CD8-positive, alpha-beta memory T cell (primary cell): ENCODE results near the gene NFATC2. TPM values are rescaled to one million over a fixed set of nuclear protein-coding genes. Genes with fewer than 3 reads are reported as not detected.

Experiments
- CTCF ChIA-PET: fragments of 350-600 bp; sonication (Branson Sonifier 250); formaldehyde crosslinking; loops from one replicate; lab custom pipeline; 2021; ENCODE audit warnings: antibody characterized with exemption; lab: Charles Lee
- POLR2A ChIA-PET: fragments of 350-600 bp; sonication (Branson Sonifier 250); formaldehyde crosslinking; loops from one replicate; lab custom pipeline; 2021; ENCODE audit warnings: antibody characterized with exemption; lab: Charles Lee
- DNase-seq, 5 donors: peaks; one replicate each; pipeline versions ENCODE4 v3.0.0 to v3.0.0-alpha.2; 2020 to 2022; ENCODE audit warnings: mixed read lengths in 1 of 5
- H3K27ac ChIP-seq: one replicate; pipeline ENCODE4 v1.7.0; 2013; ENCODE audit warnings: low read depth, mild to moderate bottlenecking, low read length, moderate library complexity
- H3K27me3 ChIP-seq: 2 replicates; pipeline ENCODE4 v1.7.0; 2013; ENCODE audit warnings: low read length, mild to moderate bottlenecking; ENCODE audit not compliant: insufficient read depth, poor library complexity, severe bottlenecking
- H3K36me3 ChIP-seq: 2 replicates; pipeline ENCODE4 v1.7.0; 2013; ENCODE audit warnings: mild to moderate bottlenecking, low read length, moderate library complexity; ENCODE audit not compliant: insufficient read depth
- H3K4me1 ChIP-seq: 2 replicates; pipeline ENCODE4 v1.7.0; 2013; ENCODE audit warnings: mild to moderate bottlenecking, low read length, moderate library complexity; ENCODE audit not compliant: insufficient read depth
- H3K4me3 ChIP-seq: 2 replicates; pipeline ENCODE4 v1.7.0; 2013; ENCODE audit warnings: mild to moderate bottlenecking, low read length
- H3K9me3 ChIP-seq: 2 replicates; pipeline ENCODE4 v1.7.0; 2013; ENCODE audit warnings: mild to moderate bottlenecking, low read length
- H3K27ac Mint-ChIP-seq, 8 donors: one replicate each; pipeline ENCODE4 v1.8.0; 2020 to 2021; ENCODE audit warnings: mixed read lengths in 8 of 8, mild to moderate bottlenecking in 6 of 8, inconsistent platforms in 3 of 8, moderate library complexity in 3 of 8
- H3K27me3 Mint-ChIP-seq, 2 donors: one replicate each; pipeline ENCODE4 v1.8.0; 2020 to 2021; ENCODE audit warnings: mixed read lengths in 2 of 2, mild to moderate bottlenecking in 1 of 2, moderate library complexity in 1 of 2
- H3K36me3 Mint-ChIP-seq, 3 donors: one replicate each; pipeline ENCODE4 v1.8.0; 2020 to 2021; ENCODE audit warnings: mixed read lengths in 3 of 3, inconsistent platforms in 1 of 3, mild to moderate bottlenecking in 1 of 3
- H3K4me1 Mint-ChIP-seq, 3 donors: one replicate each; pipeline ENCODE4 v1.8.0; 2020 to 2021; ENCODE audit warnings: mixed read lengths in 3 of 3, inconsistent platforms in 1 of 3, mild to moderate bottlenecking in 1 of 3
- H3K4me3 Mint-ChIP-seq, 7 donors: one replicate each; pipeline ENCODE4 v1.8.0; 2020 to 2021; ENCODE audit warnings: mixed read lengths in 7 of 7, mild to moderate bottlenecking in 6 of 7, moderate library complexity in 4 of 7, inconsistent platforms in 2 of 7
- H3K9me3 Mint-ChIP-seq, 5 donors: one replicate each; pipeline ENCODE4 v1.8.0; 2020 to 2022; ENCODE audit warnings: mixed read lengths in 5 of 5, mild to moderate bottlenecking in 3 of 5, moderate library complexity in 2 of 5, inconsistent platforms in 1 of 5
- polyA plus RNA-seq: library from polyadenylated mRNA; unstranded; fragments of 300-500 nt; fragmentation: Illumina TruSeq; gene quantifications from one replicate; pipeline ENCODE4 v1.2.3, GENCODE V29; 2021
- total RNA-seq, 2 experiments: library from RNA; stranded (reverse); gene quantifications; one replicate each; pipeline ENCODE4 v1.2.3, GENCODE V29; 2021

Gene NFATC2
- total and polyA plus RNA-seq, 3 experiments from 2014 or later: 52.1 to 64.4 (median 63.0) TPM

DNA sequence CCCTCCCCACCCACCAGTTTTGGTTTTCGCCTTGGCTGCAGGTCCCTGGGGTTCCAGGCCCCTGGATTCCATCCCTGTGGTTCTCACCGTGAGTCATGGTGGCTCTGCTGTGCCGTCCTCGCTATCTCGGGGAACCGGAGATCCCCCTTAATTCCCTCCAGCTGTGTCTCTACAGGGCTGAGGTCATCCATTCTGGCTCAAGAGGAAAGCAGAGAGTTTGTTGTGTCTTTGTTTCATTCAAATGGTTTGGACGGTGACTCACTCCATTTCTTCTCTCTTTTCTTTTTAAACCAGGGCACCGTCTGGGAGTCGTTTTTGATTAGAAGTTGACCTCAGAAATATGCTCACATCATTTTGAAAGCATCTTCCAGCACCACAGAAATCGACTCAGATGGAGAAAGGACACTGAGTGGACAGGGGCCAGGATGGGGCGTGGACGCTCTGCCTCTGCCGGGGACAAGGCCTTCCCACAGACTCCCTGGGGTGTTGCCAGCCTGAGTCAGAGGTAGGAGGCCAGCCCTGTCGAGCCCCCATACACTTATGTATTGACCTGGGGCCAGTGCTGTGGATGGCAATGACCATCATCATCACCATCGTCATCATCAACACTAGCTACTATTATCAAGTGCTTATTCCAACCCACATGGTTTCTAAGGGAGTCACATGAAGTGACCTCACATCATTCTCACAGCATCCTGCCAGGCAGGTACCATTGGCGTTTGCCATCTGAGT, 176.2 kb downstream of the NFATC2 start:
- DNase-seq: no peak
- peaks cover 1 to 11% (median 8%) of the 10 kb centered on the region in 3 donors for H3K36me3 Mint-ChIP-seq
- Histone ChIP-seq H3K27me3 (no peaks in the 10 kb centered on the region), H3K4me3 (no peak overlapping the region), H3K4me1 (no peaks in the 10 kb centered on the region), H3K9me3 (no peaks in the 10 kb centered on the region), H3K36me3 (no peaks in the 10 kb centered on the region), H3K27ac (no peak overlapping the region)
- no peaks in the 10 kb centered on the region for H3K4me1 Mint-ChIP-seq
- H3K27me3 Mint-ChIP-seq: no peaks in the 10 kb centered on the region
- CTCF ChIA-PET: interaction anchor here (0.6 to 1.1 kb wide), 2 partner anchors 19 to 229 kb away, joined by 3 read pairs; no protein-coding TSS in a partner anchor
- POLR2A ChIA-PET: no interaction called here
- no peak overlapping the region for H3K4me3 Mint-ChIP-seq
- H3K9me3 Mint-ChIP-seq: peaks cover 2 to 9% (median 5%) of the 10 kb centered on the region in 5 donors
- H3K27ac Mint-ChIP-seq: peak overlapping the region in 1 of 8 donors; percentile 29

DNA sequence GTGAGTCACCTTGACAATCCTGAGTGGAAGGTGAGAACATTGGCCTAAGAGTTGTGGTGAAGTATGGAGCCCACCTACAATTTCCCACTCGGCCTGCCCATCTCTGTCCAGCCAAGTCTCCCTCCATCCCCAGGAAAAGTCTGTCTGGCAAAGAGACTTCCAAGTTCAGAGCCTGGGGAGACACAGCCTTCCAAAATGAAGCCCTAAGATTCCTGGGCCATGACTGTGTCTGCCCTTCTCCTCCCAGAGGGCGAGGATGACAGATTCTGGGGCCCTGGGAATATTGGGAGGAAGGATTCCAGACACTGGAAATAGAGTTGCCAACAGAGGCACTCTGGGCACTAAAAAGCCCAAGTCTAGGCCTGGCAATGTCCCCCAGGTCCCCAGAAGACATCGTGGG, 176.8 kb downstream of the NFATC2 start:
- no peaks in the 10 kb centered on the region for H3K36me3 ChIP-seq
- no peaks in the 10 kb centered on the region for H3K9me3 ChIP-seq
- no peaks in the 10 kb centered on the region for H3K4me1 ChIP-seq
- CTCF ChIA-PET: no interaction called here
- H3K4me3 ChIP-seq: no peak overlapping the region
- no peaks in the 10 kb centered on the region for H3K4me1 Mint-ChIP-seq
- no peak overlapping the region for H3K27ac Mint-ChIP-seq
- no peak overlapping the region for H3K4me3 Mint-ChIP-seq
- no peaks in the 10 kb centered on the region for H3K27me3 Mint-ChIP-seq
- POLR2A ChIA-PET: no interaction called here
- no peaks in the 10 kb centered on the region for H3K27me3 ChIP-seq
- peaks cover 1 to 11% (median 8%) of the 10 kb centered on the region in 3 donors for H3K36me3 Mint-ChIP-seq
- H3K9me3 Mint-ChIP-seq: peaks cover 2 to 9% (median 5%) of the 10 kb centered on the region in 5 donors
- DNase-seq: no peak
- H3K27ac ChIP-seq: no peak overlapping the region

DNA sequence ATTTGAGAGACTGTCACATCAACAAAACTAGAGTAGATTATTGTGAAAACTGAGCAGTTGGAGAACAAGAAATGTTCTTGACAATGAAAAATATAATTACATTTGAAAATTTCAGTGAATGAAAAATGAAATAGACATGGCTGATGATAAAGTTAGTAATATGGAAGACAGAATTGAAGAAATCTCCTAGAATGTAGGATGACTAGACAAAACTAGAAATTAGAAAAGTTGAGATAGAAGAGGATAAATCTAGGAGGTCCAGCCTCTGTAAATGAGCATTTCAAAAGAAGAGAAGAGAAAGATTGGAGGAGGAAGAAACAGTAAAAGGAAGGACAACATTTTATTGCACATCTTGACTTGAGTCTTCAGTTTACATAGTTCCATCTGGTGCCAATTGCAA, 178.7 kb downstream of the NFATC2 start:
- Mint-ChIP-seq H3K4me1 (no peaks in the 10 kb centered on the region), H3K4me3 (no peak overlapping the region), H3K9me3 (peaks cover 2 to 9% (median 5%) of the 10 kb centered on the region in 5 donors), H3K27me3 (no peaks in the 10 kb centered on the region), H3K27ac (no peak overlapping the region), H3K36me3 (peaks cover 1 to 11% (median 7%) of the 10 kb centered on the region in 3 donors)
- no peaks in the 10 kb centered on the region for H3K27me3 ChIP-seq
- ChIA-PET POLR2A (no interaction called here), CTCF (no interaction called here)
- no peak overlapping the region for H3K27ac ChIP-seq
- no peaks in the 10 kb centered on the region for H3K4me1 ChIP-seq
- DNase-seq: no peak
- no peaks in the 10 kb centered on the region for H3K36me3 ChIP-seq
- no peak overlapping the region for H3K4me3 ChIP-seq
- no peaks in the 10 kb centered on the region for H3K9me3 ChIP-seq

DNA sequence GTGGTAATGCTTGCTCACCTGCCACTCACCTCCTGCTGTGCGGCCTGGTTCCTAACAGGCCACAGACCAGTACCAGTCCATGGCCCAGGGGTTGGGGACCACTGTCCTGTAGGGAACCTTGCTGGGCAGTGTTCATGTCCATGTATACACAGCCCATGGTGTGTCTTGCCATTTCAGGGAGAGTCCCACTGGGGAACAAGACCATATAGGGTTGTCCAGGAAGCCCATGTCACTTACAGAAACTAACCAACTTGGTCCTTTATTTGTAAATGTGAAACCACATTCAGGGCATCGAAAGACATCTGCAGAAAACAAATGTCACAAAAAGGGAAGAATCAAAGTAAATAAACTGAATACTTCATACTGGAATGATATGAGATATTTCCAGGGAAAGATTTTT, 179.1 kb downstream of the NFATC2 start:
- DNase-seq: no peak
- Mint-ChIP-seq H3K27ac (no peak overlapping the region), H3K4me1 (no peaks in the 10 kb centered on the region), H3K9me3 (peaks cover 2 to 9% (median 5%) of the 10 kb centered on the region in 5 donors), H3K27me3 (peaks cover under 1 to 2% of the 10 kb centered on the region in 2 donors), H3K4me3 (no peak overlapping the region), H3K36me3 (peaks cover 1 to 8% (median 7%) of the 10 kb centered on the region in 3 donors)
- Histone ChIP-seq H3K27me3 (no peaks in the 10 kb centered on the region), H3K4me3 (no peak overlapping the region), H3K36me3 (no peaks in the 10 kb centered on the region), H3K4me1 (no peaks in the 10 kb centered on the region), H3K9me3 (no peaks in the 10 kb centered on the region), H3K27ac (no peak overlapping the region)
- POLR2A ChIA-PET: no interaction called here
- CTCF ChIA-PET: no interaction called here

DNA sequence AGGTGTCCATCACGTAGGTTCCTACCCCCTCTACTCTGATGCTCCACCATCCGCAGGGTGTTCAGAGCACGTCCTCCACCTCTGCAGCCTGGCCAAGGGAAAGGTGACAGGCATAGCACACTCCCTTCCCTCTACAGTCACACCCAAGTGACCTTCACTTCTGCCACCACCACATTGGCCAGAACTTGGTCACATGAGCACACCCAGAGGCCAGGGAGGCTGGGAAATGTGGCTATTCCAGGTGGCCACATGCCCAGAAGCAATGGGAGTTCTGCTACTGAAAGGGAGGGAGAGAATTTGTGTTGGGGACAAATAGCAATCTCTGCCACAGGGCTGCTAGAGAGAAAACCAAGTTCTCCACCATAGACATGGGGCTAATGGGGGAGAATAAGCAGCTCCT, 180.3 kb downstream of the NFATC2 start:
- DNase-seq: no peak
- Mint-ChIP-seq H3K4me3 (no peak overlapping the region), H3K9me3 (peaks cover 2 to 9% (median 5%) of the 10 kb centered on the region in 5 donors), H3K27ac (no peak overlapping the region), H3K4me1 (no peaks in the 10 kb centered on the region), H3K36me3 (peaks cover 1 to 10% (median 9%) of the 10 kb centered on the region in 3 donors), H3K27me3 (peaks cover 1 to 7% of the 10 kb centered on the region in 2 donors)
- ChIA-PET CTCF (no interaction called here), POLR2A (no interaction called here)
- Histone ChIP-seq H3K9me3 (no peaks in the 10 kb centered on the region), H3K27ac (no peak overlapping the region), H3K4me1 (no peaks in the 10 kb centered on the region), H3K36me3 (no peaks in the 10 kb centered on the region), H3K27me3 (no peaks in the 10 kb centered on the region), H3K4me3 (no peak overlapping the region)

DNA sequence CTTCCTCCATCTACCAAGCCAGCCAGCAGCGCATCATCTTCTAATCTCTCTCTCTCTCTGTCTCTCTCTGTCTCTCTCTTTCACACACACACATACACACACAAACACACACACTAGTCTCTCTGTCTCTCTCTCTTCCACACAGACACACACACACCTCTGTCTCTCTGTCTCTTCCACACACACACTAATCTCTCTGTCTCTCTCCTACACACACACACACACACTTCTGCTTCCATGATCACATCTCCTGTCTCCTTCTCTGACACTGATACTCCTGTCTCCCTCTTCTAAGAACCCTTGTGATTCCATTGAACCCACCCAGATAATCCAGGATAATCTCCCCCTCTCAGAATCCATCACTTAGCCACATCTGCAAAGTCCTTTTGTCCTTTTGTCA, 181.3 kb downstream of the NFATC2 start:
- Mint-ChIP-seq H3K9me3 (peaks cover 2 to 9% (median 5%) of the 10 kb centered on the region in 5 donors), H3K27me3 (peaks cover 1 to 7% of the 10 kb centered on the region in 2 donors), H3K36me3 (peaks cover 1 to 9% (median 5%) of the 10 kb centered on the region in 3 donors), H3K4me3 (no peak overlapping the region), H3K4me1 (no peaks in the 10 kb centered on the region), H3K27ac (peak overlapping the region in 1 of 8 donors; percentile 8)
- peak in 1 of 5 donors; percentile 3 for DNase-seq
- Histone ChIP-seq H3K36me3 (no peaks in the 10 kb centered on the region), H3K27me3 (no peaks in the 10 kb centered on the region), H3K9me3 (no peaks in the 10 kb centered on the region), H3K27ac (no peak overlapping the region), H3K4me3 (no peak overlapping the region), H3K4me1 (no peaks in the 10 kb centered on the region)
- POLR2A ChIA-PET: no interaction called here
- CTCF ChIA-PET: interaction anchor here (1.8 kb wide), 1 partner anchor 11 kb away, joined by 4 read pairs; no protein-coding TSS in a partner anchor

DNA sequence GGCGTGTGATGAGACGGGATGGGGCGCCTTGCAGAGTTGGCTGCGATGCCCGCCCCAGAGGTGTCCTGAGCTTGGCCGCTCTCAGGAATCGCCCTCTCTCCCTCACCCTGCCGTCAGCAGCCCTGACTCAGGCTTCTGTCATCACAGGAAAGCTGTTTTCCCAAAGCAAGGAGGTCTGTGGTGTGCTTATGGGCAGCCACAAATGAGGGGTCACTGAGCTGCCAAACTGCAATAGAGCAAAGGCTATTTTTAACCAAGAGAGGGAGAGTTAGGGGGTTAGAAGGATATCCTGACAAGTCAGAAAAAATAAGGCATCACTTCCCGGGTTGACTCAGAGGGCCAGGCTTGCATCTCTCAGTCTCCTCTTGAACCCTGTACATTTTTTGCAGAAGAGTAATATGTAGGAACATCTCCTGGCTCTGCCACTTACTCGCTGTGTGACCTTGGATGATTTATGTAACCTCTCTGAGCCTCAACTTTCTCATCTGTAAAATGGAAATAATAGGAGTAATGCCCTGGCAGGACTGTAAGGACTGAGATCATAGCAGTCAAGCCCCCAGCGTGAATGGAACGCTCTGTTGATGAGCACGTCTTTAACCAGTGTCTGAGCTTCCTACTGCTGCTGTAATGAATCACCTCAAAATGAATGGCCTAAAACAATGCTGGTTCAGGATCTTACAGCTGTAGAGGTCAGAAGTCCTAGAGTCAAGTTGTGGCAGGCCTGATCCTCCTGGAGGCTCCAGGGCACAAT, 181.9 kb downstream of the NFATC2 start:
- H3K27ac Mint-ChIP-seq: no peak overlapping the region
- H3K27me3 Mint-ChIP-seq: peaks cover 1 to 7% of the 10 kb centered on the region in 2 donors
- Histone ChIP-seq H3K9me3 (no peaks in the 10 kb centered on the region), H3K4me1 (no peaks in the 10 kb centered on the region), H3K4me3 (no peak overlapping the region), H3K36me3 (no peaks in the 10 kb centered on the region), H3K27me3 (no peaks in the 10 kb centered on the region), H3K27ac (no peak overlapping the region)
- CTCF ChIA-PET: interaction anchor here (1.8 kb wide), 1 partner anchor 12 kb away, joined by 4 read pairs; no protein-coding TSS in a partner anchor
- POLR2A ChIA-PET: no interaction called here
- no peaks in the 10 kb centered on the region for H3K4me1 Mint-ChIP-seq
- DNase-seq: peak in 1 of 5 donors; percentile 19
- H3K4me3 Mint-ChIP-seq: no peak overlapping the region
- H3K36me3 Mint-ChIP-seq: peaks cover 1 to 11% (median 5%) of the 10 kb centered on the region in 3 donors
- H3K9me3 Mint-ChIP-seq: peaks cover 2 to 9% (median 5%) of the 10 kb centered on the region in 5 donors

DNA sequence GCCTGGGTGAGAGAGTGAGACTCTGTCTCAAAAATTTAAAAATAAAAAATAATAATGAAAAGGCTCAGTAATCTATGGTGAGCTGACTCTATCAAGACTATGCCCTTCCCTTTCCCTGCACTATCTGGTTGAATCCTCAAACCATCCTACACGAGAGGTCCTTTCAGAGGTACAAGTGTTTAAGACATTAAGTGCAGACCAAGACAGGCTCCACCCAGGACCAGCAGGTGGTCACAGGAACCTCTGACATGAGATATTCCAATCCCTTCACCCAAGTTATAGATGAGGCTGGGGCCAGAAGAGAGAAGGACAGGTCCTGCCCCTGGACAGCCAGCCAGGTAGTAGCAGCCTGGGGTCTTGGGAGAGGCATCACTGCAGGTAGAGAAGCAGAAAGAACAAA, 182.6 kb downstream of the NFATC2 start:
- Histone ChIP-seq H3K9me3 (no peaks in the 10 kb centered on the region), H3K36me3 (no peaks in the 10 kb centered on the region), H3K4me1 (no peaks in the 10 kb centered on the region), H3K27me3 (no peaks in the 10 kb centered on the region), H3K4me3 (no peak overlapping the region), H3K27ac (no peak overlapping the region)
- Mint-ChIP-seq H3K4me1 (peaks cover 0 to 2% (median 2%) of the 10 kb centered on the region in 3 donors), H3K27ac (no peak overlapping the region), H3K27me3 (peaks cover 1 to 7% of the 10 kb centered on the region in 2 donors), H3K36me3 (peaks cover 1 to 12% (median 5%) of the 10 kb centered on the region in 3 donors), H3K9me3 (peaks cover 2 to 9% (median 5%) of the 10 kb centered on the region in 5 donors), H3K4me3 (no peak overlapping the region)
- POLR2A ChIA-PET: no interaction called here
- CTCF ChIA-PET: interaction anchor here (1.7 kb wide), 1 partner anchor 235 kb away, joined by 5 read pairs; no protein-coding TSS in a partner anchor
- no peak for DNase-seq
